ENCODE data around the gene CLEC4E. TPM values are rescaled to one million over a fixed set of nuclear protein-coding genes. Genes with fewer than 3 reads are reported as not detected.
"Not testable (repeated sequence)": the region's sequence is repeated elsewhere in the genome, so short reads cannot be mapped to it uniquely, and the experiment has no call there.

Gene CLEC4E
- total and polyA plus RNA-seq, 5 experiments from 2014 or later = 0.30 TPM; not detected in 4

DNA sequence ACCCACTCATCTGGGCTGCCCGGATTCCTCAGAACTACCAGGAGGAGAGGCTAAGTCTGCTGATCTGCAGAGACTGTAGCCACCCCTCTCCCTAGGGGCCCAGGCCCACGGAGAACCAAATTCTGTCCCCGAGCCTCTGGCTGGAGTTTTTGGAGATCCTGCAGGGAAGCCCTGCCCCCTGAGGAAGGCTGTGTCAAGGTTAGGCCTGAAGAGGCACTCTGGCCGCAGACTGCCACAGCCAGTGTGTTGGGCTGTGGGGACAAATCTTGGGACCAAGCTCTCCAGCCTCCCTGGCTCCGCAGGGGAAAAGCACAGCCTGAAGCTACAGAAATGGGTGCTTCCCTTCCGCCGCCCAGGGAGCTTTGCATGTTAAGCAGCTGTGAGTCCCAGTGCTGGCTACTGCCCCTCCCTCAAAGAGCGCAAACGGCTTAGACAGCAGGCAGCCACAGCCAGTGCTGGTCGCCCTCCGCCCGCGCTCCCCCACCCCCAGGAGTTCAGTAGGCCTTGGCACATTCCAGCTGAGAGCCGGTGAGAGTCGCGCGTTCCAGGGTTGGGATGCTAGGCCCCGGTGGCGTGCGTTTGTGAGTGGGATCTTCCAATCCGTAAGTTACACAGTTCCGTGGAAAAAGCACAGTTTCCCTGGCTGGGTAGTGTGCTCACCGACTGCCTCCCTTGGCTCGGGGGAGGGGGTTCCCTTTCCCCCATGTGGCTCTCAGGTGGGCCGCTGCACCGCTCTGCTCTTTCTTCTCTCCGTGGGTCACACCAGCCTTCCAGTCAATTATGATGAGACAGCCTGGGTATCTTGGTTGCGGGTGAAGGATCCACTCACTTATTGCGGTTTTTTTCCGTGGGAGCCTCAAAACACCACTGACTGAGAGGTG lies 13.2 kb downstream of the CLEC4E start:
- no peak for DNase-seq
- H3K4me1 Mint-ChIP-seq = no peaks in the 10 kb centered on the region
- no peak for ATAC-seq
- H3K27me3 Mint-ChIP-seq = peaks cover 13 to 68% (median 16%) of the 10 kb centered on the region in 5 donors
- peaks cover 0 to 37% (median 19%) of the 10 kb centered on the region in 9 donors for H3K9me3 Mint-ChIP-seq
- peak overlapping the region in 1 of 10 donors; percentile 26 for H3K27ac Mint-ChIP-seq
- POLR2A ChIA-PET = no interaction called here
- no peak overlapping the region for H3K4me3 Mint-ChIP-seq
- H3K36me3 Mint-ChIP-seq = peaks cover 0 to 22% (median 10%) of the 10 kb centered on the region in 3 donors

DNA sequence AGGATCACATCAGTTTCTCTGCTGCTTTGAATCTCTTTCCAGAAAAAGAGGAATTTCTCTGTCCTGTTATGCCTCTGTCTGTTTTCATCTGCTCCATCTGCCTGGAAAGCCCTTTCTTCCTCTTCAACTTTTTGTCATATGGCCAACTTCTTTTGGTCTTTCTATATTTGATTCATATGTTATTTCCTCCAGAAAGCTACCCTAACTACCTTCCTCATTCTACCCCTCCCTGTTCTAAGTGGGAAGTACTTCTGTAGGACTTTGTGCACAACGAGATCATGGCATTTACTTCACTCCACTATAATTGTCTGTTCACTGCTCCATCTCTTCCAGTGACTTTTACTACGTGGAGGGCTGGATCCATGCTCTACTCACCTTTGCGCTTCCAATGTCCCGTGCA lies 21.5 kb downstream of the CLEC4E start:
- no peaks in the 10 kb centered on the region for H3K4me1 Mint-ChIP-seq
- H3K27ac Mint-ChIP-seq = no peak overlapping the region
- no peak for DNase-seq
- H3K4me3 Mint-ChIP-seq = no peak overlapping the region
- POLR2A ChIA-PET = no interaction called here
- H3K36me3 Mint-ChIP-seq = peaks cover 0 to 2% (median 0%) of the 10 kb centered on the region in 3 donors
- peaks cover 8 to 40% (median 16%) of the 10 kb centered on the region in 5 donors for H3K27me3 Mint-ChIP-seq
- ATAC-seq = no peak
- peaks cover 0 to 13% (median 2%) of the 10 kb centered on the region in 9 donors for H3K9me3 Mint-ChIP-seq

GRCh38 chr12:8517971-8518370 lies 22.7 kb downstream of the CLEC4E start:
- peaks cover 0 to 5% (median 2%) of the 10 kb centered on the region in 4 donors for H3K4me1 Mint-ChIP-seq
- POLR2A ChIA-PET = no interaction called here
- no peaks in the 10 kb centered on the region for H3K36me3 Mint-ChIP-seq
- DNase-seq (no peak), ATAC-seq (no peak)
- H3K27me3 Mint-ChIP-seq = peaks cover 11 to 36% (median 15%) of the 10 kb centered on the region in 5 donors
- no peak overlapping the region for H3K27ac Mint-ChIP-seq
- H3K9me3 Mint-ChIP-seq = peaks cover 0 to 1% (median 0%) of the 10 kb centered on the region in 9 donors
- no peak overlapping the region for H3K4me3 Mint-ChIP-seq

GRCh38 chr12:8513256-8513655 lies 27.4 kb downstream of the CLEC4E start, which contains the start of gene CLEC4D:
Gene CLEC4D (plus strand): TSS chr12:8513503. CDS start chr12:8513733, 230 bp downstream.
- H3K4me3 Mint-ChIP-seq = no peak within 1 kb of the TSS
- H3K27ac Mint-ChIP-seq = peak within 1 kb of the TSS in 1 of 10 donors; percentile 60

DNA sequence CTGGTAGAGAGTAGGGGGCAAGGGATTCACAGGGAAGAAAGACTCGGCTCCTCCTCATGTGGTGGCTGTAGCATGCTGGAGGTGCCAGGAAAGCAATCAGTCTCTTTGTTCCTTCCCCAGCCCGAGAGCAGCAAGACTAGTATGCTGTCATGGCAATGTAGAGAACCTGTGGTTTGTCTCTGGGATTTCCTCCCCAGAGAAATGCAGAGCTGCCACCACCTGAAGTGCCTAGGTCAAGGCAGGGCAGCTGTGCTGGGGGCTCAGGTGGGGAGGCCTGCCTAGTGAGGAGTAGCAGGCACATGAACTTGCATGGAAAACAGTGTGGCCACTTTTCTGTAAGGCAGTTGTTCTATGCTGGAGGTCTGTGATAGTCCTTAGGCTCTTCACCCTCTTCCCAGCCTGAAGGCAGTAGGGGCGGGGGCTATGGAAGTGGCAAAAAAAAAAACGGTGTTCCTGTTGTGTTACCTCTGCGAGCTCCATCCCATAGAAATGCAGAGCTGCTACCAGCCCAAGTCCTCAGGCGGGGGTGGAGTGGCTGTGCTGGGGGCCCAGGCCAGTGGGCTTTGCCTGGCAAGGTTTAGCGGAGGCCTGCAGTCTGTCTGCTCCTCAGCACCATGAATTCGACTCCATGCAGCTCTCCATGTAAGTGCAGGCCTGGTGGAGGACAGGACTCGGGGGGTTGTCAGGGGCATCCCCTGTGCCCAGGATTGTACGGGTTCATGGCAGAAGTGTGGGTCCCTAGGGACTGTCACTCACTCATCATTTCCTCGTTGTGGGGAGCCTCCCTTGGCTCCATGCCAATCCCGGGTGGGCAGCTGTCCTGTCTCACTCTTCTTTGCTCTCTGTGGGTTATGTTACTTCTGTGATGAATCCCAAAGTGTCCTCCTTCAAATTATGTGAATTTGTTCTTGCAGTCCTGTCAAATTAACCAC lies 31.5 kb downstream of the CLEC4E start:
- H3K27ac Mint-ChIP-seq = peak overlapping the region in 1 of 10 donors; percentile 41
- peaks cover 9 to 21% (median 13%) of the 10 kb centered on the region in 5 donors for H3K27me3 Mint-ChIP-seq
- no peak for DNase-seq
- H3K36me3 Mint-ChIP-seq = no peaks in the 10 kb centered on the region
- H3K4me3 Mint-ChIP-seq = no peak overlapping the region
- peaks cover 0 to 6% (median 2%) of the 10 kb centered on the region in 4 donors for H3K4me1 Mint-ChIP-seq
- H3K9me3 Mint-ChIP-seq = no peaks in the 10 kb centered on the region
- POLR2A ChIA-PET = no interaction called here
- no peak for ATAC-seq

More at GRCh38 chr12:8513256-8513655, 27.4 kb downstream of the CLEC4E start, which contains the start of gene CLEC4D:
- no peaks in the 10 kb centered on the region for H3K9me3 Mint-ChIP-seq
- DNase-seq (no peak), ATAC-seq (no peak)
- peaks cover 14 to 36% (median 20%) of the 10 kb centered on the region in 5 donors for H3K27me3 Mint-ChIP-seq
- peaks cover 0 to 6% (median 2%) of the 10 kb centered on the region in 4 donors for H3K4me1 Mint-ChIP-seq
- POLR2A ChIA-PET = no interaction called here
- H3K36me3 Mint-ChIP-seq = no peaks in the 10 kb centered on the region

- H3K4me3 Mint-ChIP-seq = no peak overlapping the region
- H3K27ac Mint-ChIP-seq = no peak overlapping the region
- peaks cover 7 to 21% (median 13%) of the 10 kb centered on the region in 5 donors for H3K27me3 Mint-ChIP-seq
- POLR2A ChIA-PET = no interaction called here
- H3K36me3 Mint-ChIP-seq = no peaks in the 10 kb centered on the region
- no peaks in the 10 kb centered on the region for H3K9me3 Mint-ChIP-seq
- ATAC-seq (no peak), DNase-seq (no peak)
- peaks cover 0 to 2% (median 0%) of the 10 kb centered on the region in 4 donors for H3K4me1 Mint-ChIP-seq
Measured at GRCh38 chr12:8508223-8508622, 32.5 kb downstream of the CLEC4E start.

DNA sequence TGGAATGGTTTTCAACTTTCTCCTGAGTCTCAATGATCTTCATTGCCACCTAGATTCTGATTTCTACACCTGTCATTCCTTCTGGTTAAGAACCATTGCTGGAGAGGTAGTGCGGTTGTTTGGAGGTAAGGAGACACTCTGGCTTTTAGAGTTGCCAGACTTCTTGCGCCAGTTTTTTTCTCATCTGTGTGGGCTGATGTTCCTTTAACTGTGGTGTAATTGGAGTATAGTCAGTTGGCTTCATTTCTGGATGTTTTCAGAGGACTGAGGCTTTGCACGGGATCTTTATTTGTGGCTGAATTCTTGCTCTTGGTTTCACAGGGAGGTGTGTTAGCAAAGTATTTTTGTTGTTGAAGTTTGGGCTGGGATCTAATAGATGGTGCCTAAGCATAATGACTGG lies 33.1 kb downstream of the CLEC4E start:
- POLR2A ChIA-PET = no interaction called here
- Mint-ChIP-seq H3K27ac (no peak overlapping the region), H3K4me3 (no peak overlapping the region), H3K9me3 (no peaks in the 10 kb centered on the region), H3K4me1 (peaks cover 0 to 2% (median 0%) of the 10 kb centered on the region in 4 donors), H3K36me3 (no peaks in the 10 kb centered on the region), H3K27me3 (peaks cover 4 to 21% (median 9%) of the 10 kb centered on the region in 5 donors)
- no peak for ATAC-seq
- no peak for DNase-seq

DNA sequence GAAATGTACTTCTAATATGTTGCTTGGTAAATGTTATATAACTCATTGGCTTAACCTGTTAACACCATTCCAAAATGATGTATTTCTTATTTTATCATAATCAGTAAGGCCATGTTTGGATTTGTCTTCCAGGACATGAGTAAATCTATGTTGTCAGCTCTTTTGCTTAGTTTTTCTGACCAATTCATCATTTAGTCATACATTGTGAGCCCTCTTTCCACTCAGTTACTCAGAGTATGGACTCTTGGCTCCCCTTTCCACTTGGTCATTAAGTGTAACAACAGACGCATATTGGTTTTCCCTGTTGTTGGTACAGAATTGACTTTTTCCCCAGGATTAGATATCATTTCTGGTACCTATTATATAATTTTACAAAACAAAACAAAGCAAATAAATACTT lies 36.4 kb downstream of the CLEC4E start:
- POLR2A ChIA-PET = no interaction called here
- Mint-ChIP-seq H3K27ac (no peak overlapping the region), H3K9me3 (no peaks in the 10 kb centered on the region), H3K36me3 (no peaks in the 10 kb centered on the region), H3K4me1 (peaks cover 3 to 8% (median 7%) of the 10 kb centered on the region in 4 donors), H3K4me3 (no peak overlapping the region), H3K27me3 (peaks cover 0 to 18% (median under 1%) of the 10 kb centered on the region in 5 donors)
- DNase-seq = no peak
- no peak for ATAC-seq

DNA sequence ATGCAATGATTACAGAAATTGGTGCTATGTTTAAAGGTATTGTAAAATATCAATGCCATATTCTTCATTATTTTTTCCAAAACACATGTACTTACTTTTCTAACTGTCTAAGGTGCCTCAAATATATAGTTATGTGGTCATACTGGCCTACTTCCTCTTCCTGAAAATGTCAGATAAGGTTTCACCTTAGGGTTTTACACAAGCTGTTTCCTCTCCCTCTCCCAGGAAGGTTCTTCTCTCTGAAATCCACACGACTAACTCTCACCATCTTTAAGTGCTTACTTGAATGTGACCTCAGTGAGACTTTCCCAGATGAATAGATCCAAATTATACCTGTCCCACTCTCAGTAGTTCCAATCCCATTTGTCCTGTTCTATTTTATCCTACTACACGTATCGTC lies 39.0 kb downstream of the CLEC4E start:
- peak overlapping the region in 1 of 10 donors; percentile 7 for H3K27ac Mint-ChIP-seq
- H3K9me3 Mint-ChIP-seq = no peaks in the 10 kb centered on the region
- peaks cover 3 to 8% (median 7%) of the 10 kb centered on the region in 4 donors for H3K4me1 Mint-ChIP-seq
- DNase-seq = no peak
- no peak overlapping the region for H3K4me3 Mint-ChIP-seq
- ATAC-seq = no peak
- POLR2A ChIA-PET = no interaction called here
- H3K36me3 Mint-ChIP-seq = no peaks in the 10 kb centered on the region
- H3K27me3 Mint-ChIP-seq = peaks cover 0 to 18% (median 4%) of the 10 kb centered on the region in 5 donors

DNA sequence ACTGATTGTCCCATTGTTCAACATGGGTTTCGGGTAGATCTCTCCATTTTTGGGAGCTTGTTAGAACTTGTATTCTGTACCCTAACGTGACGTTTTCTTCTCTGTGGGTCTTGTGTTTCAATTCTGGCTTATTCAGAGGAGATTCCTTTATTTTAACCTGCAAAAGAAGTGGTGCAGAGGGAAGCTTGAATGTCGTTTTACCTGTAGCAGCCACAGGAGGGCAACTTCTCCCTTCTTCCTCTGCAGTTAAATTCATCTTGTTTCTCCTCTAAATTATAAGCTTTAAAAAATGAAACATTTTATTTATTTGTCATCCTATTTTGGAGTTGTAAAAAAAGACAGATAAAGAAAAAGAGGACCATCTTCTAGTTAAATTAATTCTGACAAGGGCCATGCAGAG lies 41.1 kb downstream of the CLEC4E start:
- peaks cover 3 to 12% (median 7%) of the 10 kb centered on the region in 4 donors for H3K4me1 Mint-ChIP-seq
- H3K27ac Mint-ChIP-seq = no peak overlapping the region
- POLR2A ChIA-PET = no interaction called here
- DNase-seq = no peak
- no peak for ATAC-seq
- no peak overlapping the region for H3K4me3 Mint-ChIP-seq
- H3K36me3 Mint-ChIP-seq = no peaks in the 10 kb centered on the region
- no peaks in the 10 kb centered on the region for H3K9me3 Mint-ChIP-seq
- peaks cover 0 to 18% (median 4%) of the 10 kb centered on the region in 5 donors for H3K27me3 Mint-ChIP-seq

DNA sequence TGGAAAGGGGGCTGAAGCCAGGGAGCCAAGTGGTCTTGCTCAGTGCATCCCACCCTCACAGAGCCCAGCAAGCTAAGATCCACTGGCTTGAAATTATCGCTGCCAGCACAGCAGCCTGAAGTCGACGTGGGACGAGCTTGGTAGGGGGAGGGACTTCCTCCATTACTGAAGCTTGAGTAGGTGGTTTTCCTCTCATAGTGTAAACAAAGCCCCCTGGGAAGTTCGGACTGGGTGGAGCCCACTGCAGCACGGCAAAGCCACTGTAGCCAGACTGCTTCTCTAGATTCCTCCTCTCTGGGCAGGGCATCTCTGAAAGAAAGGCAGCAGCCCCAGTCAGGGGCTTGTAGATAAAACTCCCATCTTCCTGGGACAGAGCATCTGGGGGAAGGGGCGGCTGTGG lies 44.6 kb downstream of the CLEC4E start:
- not testable (repeated sequence) for H3K4me3 Mint-ChIP-seq, H3K27ac Mint-ChIP-seq, DNase-seq, H3K36me3 Mint-ChIP-seq, H3K9me3 Mint-ChIP-seq, ATAC-seq
- POLR2A ChIA-PET = interaction anchor here (0.5 kb wide), 1 partner anchor 459 kb away, joined by 4 read pairs; no protein-coding TSS in a partner anchor
- Mint-ChIP-seq H3K4me1 (peaks cover 5 to 29% (median 19%) of the 10 kb centered on the region in 4 donors), H3K27me3 (peaks cover 0 to 21% (median 4%) of the 10 kb centered on the region in 5 donors)

GRCh38 chr12:8495671-8496070 lies 45.0 kb downstream of the CLEC4E start:
- DNase-seq, POLR2A ChIA-PET: not testable (repeated sequence)

More at GRCh38 chr12:8495671-8496070, 45.0 kb downstream of the CLEC4E start:
- H3K27ac Mint-ChIP-seq = peak overlapping the region in 2 of 10 donors; percentile 50 to 73
- peaks cover 5 to 29% (median 19%) of the 10 kb centered on the region in 4 donors for H3K4me1 Mint-ChIP-seq
- H3K4me3 Mint-ChIP-seq, ATAC-seq, H3K9me3 Mint-ChIP-seq, H3K36me3 Mint-ChIP-seq: not testable (repeated sequence)
- peaks cover 0 to 21% (median 4%) of the 10 kb centered on the region in 5 donors for H3K27me3 Mint-ChIP-seq
